Aorta (tissue), 5 donors: Measurements from ENCODE around the gene ACBD6. TPM values are rescaled to one million over a fixed set of nuclear protein-coding genes. Genes with fewer than 3 reads are reported as not detected.

Experiments
- ATAC-seq: fragments of 200-7000 bp; cut with Tn5 transposase; one replicate; pipeline ENCODE4 v1.9.1; 2022; ENCODE audit warnings: moderate library complexity; ENCODE audit not compliant: low FRiP score
- DNase-seq, 2 donors: peaks; one replicate each; pipeline ENCODE4 v3.0.0-alpha.2; 2020
- H3K27ac ChIP-seq, 2 donors: one replicate each; pipeline ENCODE4 v1.5.1; 2013; ENCODE audit warnings: low read length in 2 of 2, mild to moderate bottlenecking in 2 of 2, moderate library complexity in 2 of 2, control low read depth in 1 of 2, inconsistent platforms in 1 of 2, low read depth in 1 of 2
- H3K27me3 ChIP-seq, 2 donors: one replicate each; pipeline ENCODE4 v1.6.1; 2013; ENCODE audit warnings: control low read depth in 1 of 2, low read length in 1 of 2, mild to moderate bottlenecking in 1 of 2, moderate library complexity in 1 of 2; ENCODE audit not compliant: insufficient read depth in 2 of 2, control insufficient read depth in 1 of 2
- H3K36me3 ChIP-seq, 2 donors: one replicate each; pipeline ENCODE4 v1.6.1; 2013; ENCODE audit warnings: control low read depth in 1 of 2, low read length in 1 of 2, mild to moderate bottlenecking in 1 of 2; ENCODE audit not compliant: insufficient read depth in 2 of 2, control insufficient read depth in 1 of 2
- H3K4me1 ChIP-seq, 2 donors: one replicate each; pipeline ENCODE4 v1.6.1; 2013; ENCODE audit warnings: low read length in 2 of 2, control low read depth in 1 of 2, mild to moderate bottlenecking in 1 of 2, moderate library complexity in 1 of 2; ENCODE audit not compliant: insufficient read depth in 2 of 2, control insufficient read depth in 1 of 2
- H3K4me3 ChIP-seq, 2 donors: one replicate each; pipeline ENCODE4 v1.5.1; 2013; ENCODE audit warnings: low read length in 2 of 2, control low read depth in 1 of 2, mild to moderate bottlenecking in 1 of 2
- H3K9me3 ChIP-seq: one replicate; pipeline ENCODE4 v1.6.1; 2013; ENCODE audit warnings: mild to moderate bottlenecking, low read length; ENCODE audit not compliant: control insufficient read depth
- WGBS, 2 donors: extraction: QIAGEN DNeasy Blood & Tissue Kit; methylation state at CpG; one replicate each; pipeline ENCODE4 v1.1.7; 2013; 5-methylcytosine and 5-hydroxymethylcytosine counted together
- intact Hi-C, 2 donors: fragments of 100-400 bp; cut with DNase I; formaldehyde crosslinking; loops; one replicate each; pipeline versions ENCODE4 v1.14.2 to v1.15.0; 2022
- polyA plus RNA-seq, 2 donors: library from polyadenylated mRNA; stranded (reverse); fragments of 200-250 nt; gene quantifications; one replicate each; pipeline ENCODE4 v1.2.3, GENCODE V29; 2013
- total RNA-seq, 2 donors: library from RNA; stranded (reverse); fragmentation: NEBNext Ultra II Directional; extraction: Animal tissue kit (Norgen Biotek cat#: 25700); gene quantifications; one replicate each; pipeline ENCODE4 v1.2.1, GENCODE V29; 2021
- donor health status: healthy with polysubstance abuse.
- donor health status: Bipolar disorder and iron deficiency.
- donor health status: DM: no; HTN: no; CAD: no.
- donor health status: DM: no; HTN: no; CAD: no.
- donor health status: DM: yes; HTN: yes; CAD: no.

ACBD6 gene
- total and polyA plus RNA-seq, 4 donors = 27.7 to 53.1 (median 30.8) TPM

- H3K4me3 ChIP-seq = no peak overlapping the region
Observed at GRCh38 chr1:180301135-180301742, 201.1 kb downstream of the ACBD6 start.

GRCh38 chr1:180299479-180300221 lies 202.7 kb downstream of the ACBD6 start:
- no peaks in the 10 kb centered on the region for H3K9me3 ChIP-seq
- ATAC-seq (no peak), DNase-seq (no peak)
- H3K36me3 ChIP-seq = no peaks in the 10 kb centered on the region
- H3K27ac ChIP-seq = no peak overlapping the region
- intact Hi-C loops = no loop called here
- 73 to 83% methylated on average over 7 of the region's 7 CpGs for WGBS, 2 donors
- H3K4me1 ChIP-seq = no peaks in the 10 kb centered on the region
- H3K27me3 ChIP-seq = no peaks in the 10 kb centered on the region
- no peak overlapping the region for H3K4me3 ChIP-seq

More at GRCh38 chr1:180301135-180301742, 201.1 kb downstream of the ACBD6 start:
- Histone ChIP-seq H3K27me3 (no peaks in the 10 kb centered on the region), H3K27ac (no peak overlapping the region), H3K9me3 (no peaks in the 10 kb centered on the region), H3K4me1 (no peaks in the 10 kb centered on the region), H3K36me3 (no peaks in the 10 kb centered on the region)
- WGBS, 2 donors = 86 to 92% methylated on average over 2 of the region's 2 CpGs
- DNase-seq (no peak), ATAC-seq (no peak)
- intact Hi-C loops = no loop called here

- H3K4me1 ChIP-seq = no peaks in the 10 kb centered on the region
- ATAC-seq (no peak), DNase-seq (no peak)
- H3K36me3 ChIP-seq = peaks cover 0 to under 1% of the 10 kb centered on the region in 2 donors
- 66 to 79% methylated on average over 1 of the region's 1 CpG for WGBS, 2 donors
- intact Hi-C loops = no loop called here
- no peak overlapping the region for H3K27ac ChIP-seq
- no peak overlapping the region for H3K4me3 ChIP-seq
- no peaks in the 10 kb centered on the region for H3K9me3 ChIP-seq
- H3K27me3 ChIP-seq = no peaks in the 10 kb centered on the region
Observed at GRCh38 chr1:180295999-180296398, 206.4 kb downstream of the ACBD6 start.

- 97 to 100% methylated on average over 2 of the region's 2 CpGs for WGBS, 2 donors
- Histone ChIP-seq H3K27me3 (no peaks in the 10 kb centered on the region), H3K4me1 (no peaks in the 10 kb centered on the region), H3K36me3 (peaks cover 0 to 2% of the 10 kb centered on the region in 2 donors), H3K9me3 (no peaks in the 10 kb centered on the region), H3K4me3 (no peak overlapping the region), H3K27ac (no peak overlapping the region)
- DNase-seq (no peak), ATAC-seq (no peak)
- intact Hi-C loops = no loop called here
Observed at GRCh38 chr1:180294711-180295110, 207.7 kb downstream of the ACBD6 start.

GRCh38 chr1:180291004-180291403 lies 211.4 kb downstream of the ACBD6 start:
- Histone ChIP-seq H3K36me3 (peaks cover 0 to 2% of the 10 kb centered on the region in 2 donors), H3K9me3 (no peaks in the 10 kb centered on the region), H3K4me3 (no peak overlapping the region), H3K27me3 (no peaks in the 10 kb centered on the region), H3K4me1 (no peaks in the 10 kb centered on the region), H3K27ac (no peak overlapping the region)
- no peak for DNase-seq
- WGBS, 2 donors = 78 to 85% methylated on average over 1 of the region's 1 CpG
- no peak for ATAC-seq
- intact Hi-C loops = no loop called here

- no peak overlapping the region for H3K27ac ChIP-seq
- no peaks in the 10 kb centered on the region for H3K27me3 ChIP-seq
- peaks cover 0 to 2% of the 10 kb centered on the region in 2 donors for H3K36me3 ChIP-seq
- intact Hi-C loops = no loop called here
- H3K4me3 ChIP-seq = no peak overlapping the region
- no peak for DNase-seq
- H3K9me3 ChIP-seq = no peaks in the 10 kb centered on the region
- no peak for ATAC-seq
- H3K4me1 ChIP-seq = no peaks in the 10 kb centered on the region
- 93 to 94% methylated on average over 6 of the region's 6 CpGs for WGBS, 2 donors
Observed at GRCh38 chr1:180290265-180291001, 211.9 kb downstream of the ACBD6 start.

- intact Hi-C loops = no loop called here
- DNase-seq (no peak), ATAC-seq (no peak)
- Histone ChIP-seq H3K4me1 (no peaks in the 10 kb centered on the region), H3K27me3 (no peaks in the 10 kb centered on the region), H3K9me3 (no peaks in the 10 kb centered on the region), H3K27ac (no peak overlapping the region), H3K36me3 (peaks cover 2 to 3% of the 10 kb centered on the region in 2 donors), H3K4me3 (no peak overlapping the region)
- 76 to 88% methylated on average over 1 of the region's 1 CpG for WGBS, 2 donors
Observed at GRCh38 chr1:180288940-180289339, 213.4 kb downstream of the ACBD6 start.

- peaks cover 2 to 3% of the 10 kb centered on the region in 2 donors for H3K36me3 ChIP-seq
- H3K4me1 ChIP-seq = no peaks in the 10 kb centered on the region
- H3K4me3 ChIP-seq = no peak overlapping the region
- WGBS, 2 donors = 29 to 31% methylated on average over 3 of the region's 3 CpGs
- H3K27ac ChIP-seq = no peak overlapping the region
- H3K27me3 ChIP-seq = no peaks in the 10 kb centered on the region
- intact Hi-C loops = no loop called here
- no peaks in the 10 kb centered on the region for H3K9me3 ChIP-seq
- DNase-seq = no peak
- no peak for ATAC-seq
Observed at GRCh38 chr1:180287988-180288705, 214.2 kb downstream of the ACBD6 start.
